NCI-H2029 treated with DMSO at 0.1 percent for 48 hours (cell line): ENCODE data around the gene SYCN.

Source experiments
- DNase-seq: peaks from one replicate; lab custom pipeline; 2025; lab: John Stamatoyannopoulos, UW

Gene SYCN

GRCh38 chr19:39194832-39195542 lies 9.1 kb downstream of the SYCN start:
- no peak for DNase-seq

- no peak for DNase-seq
These were observed 10.3 kb downstream of the SYCN start for GRCh38 chr19:39193803-39194202.

- no peak for DNase-seq
These were observed 11.2 kb downstream of the SYCN start for GRCh38 chr19:39192846-39193245.

GRCh38 chr19:39190768-39191167 lies 13.3 kb downstream of the SYCN start:
- DNase-seq: no peak

- DNase-seq: no peak
These were observed 15.1 kb downstream of the SYCN start for GRCh38 chr19:39188960-39189359.

- no peak for DNase-seq
These were observed 16.5 kb downstream of the SYCN start for GRCh38 chr19:39187552-39187943.

GRCh38 chr19:39186391-39186790 lies 17.7 kb downstream of the SYCN start:
- DNase-seq: no peak

GRCh38 chr19:39183104-39183503 lies 21.0 kb downstream of the SYCN start:
- DNase-seq: no peak

- no peak for DNase-seq
These were observed 21.9 kb downstream of the SYCN start for GRCh38 chr19:39182174-39182505.

GRCh38 chr19:39181500-39182173 lies 22.4 kb downstream of the SYCN start:
- DNase-seq: no peak

- DNase-seq: no peak
These were observed 23.3 kb downstream of the SYCN start for GRCh38 chr19:39180749-39181148.

GRCh38 chr19:39179754-39180153 lies 24.3 kb downstream of the SYCN start:
- no peak for DNase-seq

- no peak for DNase-seq
These were observed 25.6 kb downstream of the SYCN start for GRCh38 chr19:39178296-39179006.

- DNase-seq: no peak
These were observed 26.3 kb downstream of the SYCN start for GRCh38 chr19:39177736-39178135.

GRCh38 chr19:39177110-39177699 lies 26.9 kb downstream of the SYCN start:
- no peak for DNase-seq

- DNase-seq: no peak
These were observed 28.5 kb downstream of the SYCN start for GRCh38 chr19:39175564-39175963.

- DNase-seq: no peak
These were observed 29.2 kb downstream of the SYCN start for GRCh38 chr19:39174558-39175544.

- no peak for DNase-seq
These were observed 29.9 kb downstream of the SYCN start for GRCh38 chr19:39174142-39174541.

- no peak for DNase-seq
These were observed 30.5 kb downstream of the SYCN start for GRCh38 chr19:39173502-39173991.

- DNase-seq: no peak
These were observed 31.2 kb downstream of the SYCN start for GRCh38 chr19:39172700-39173501.
